Osteocyte (in vitro differentiated cells): ENCODE results near the gene PCDHA11. TPM values are rescaled to one million over a fixed set of nuclear protein-coding genes. Genes with fewer than 3 reads are reported as not detected.

Experiments used
- DNase-seq: peaks from one replicate; pipeline ENCODE4 v3.0.0; 2021; ENCODE audit warnings: mixed read lengths; ENCODE audit not compliant: unreplicated experiment; ENCODE audit errors: extremely low spot score
- H3K27ac Mint-ChIP-seq: one replicate; pipeline ENCODE4 v1.8.0; 2021; ENCODE audit warnings: mild to moderate bottlenecking, mixed read lengths; ENCODE audit not compliant: unreplicated experiment
- H3K27me3 Mint-ChIP-seq: one replicate; pipeline ENCODE4 v1.8.0; 2021; ENCODE audit warnings: mixed read lengths; ENCODE audit not compliant: unreplicated experiment
- H3K36me3 Mint-ChIP-seq: one replicate; pipeline ENCODE4 v1.8.0; 2021; ENCODE audit warnings: mixed read lengths; ENCODE audit not compliant: unreplicated experiment
- H3K4me1 Mint-ChIP-seq: one replicate; pipeline ENCODE4 v1.8.0; 2021; ENCODE audit warnings: mixed read lengths; ENCODE audit not compliant: unreplicated experiment
- H3K4me3 Mint-ChIP-seq: one replicate; pipeline ENCODE4 v1.8.0; 2021; ENCODE audit warnings: mild to moderate bottlenecking, moderate library complexity, mixed read lengths; ENCODE audit not compliant: unreplicated experiment
- H3K9me3 Mint-ChIP-seq: one replicate; pipeline ENCODE4 v1.8.0; 2021; ENCODE audit warnings: mixed read lengths; ENCODE audit not compliant: unreplicated experiment
- total RNA-seq: library from RNA; stranded (reverse); gene quantifications from 2 replicates; pipeline ENCODE4 v1.2.1, GENCODE V29; 2021
- TF ChIP-seq, protein P1 (sequence below): fragments of 200-600 bp; sonication (generic); IDR thresholded peaks from 2 replicates; pipeline ENCODE4 v1.5.0; 2021; ENCODE audit warnings: antibody characterized with exemption, mild to moderate bottlenecking, moderate library complexity

The PCDHA11 gene
- total RNA-seq, 1 donor from 2014 or later, result 7.2 TPM

DNA sequence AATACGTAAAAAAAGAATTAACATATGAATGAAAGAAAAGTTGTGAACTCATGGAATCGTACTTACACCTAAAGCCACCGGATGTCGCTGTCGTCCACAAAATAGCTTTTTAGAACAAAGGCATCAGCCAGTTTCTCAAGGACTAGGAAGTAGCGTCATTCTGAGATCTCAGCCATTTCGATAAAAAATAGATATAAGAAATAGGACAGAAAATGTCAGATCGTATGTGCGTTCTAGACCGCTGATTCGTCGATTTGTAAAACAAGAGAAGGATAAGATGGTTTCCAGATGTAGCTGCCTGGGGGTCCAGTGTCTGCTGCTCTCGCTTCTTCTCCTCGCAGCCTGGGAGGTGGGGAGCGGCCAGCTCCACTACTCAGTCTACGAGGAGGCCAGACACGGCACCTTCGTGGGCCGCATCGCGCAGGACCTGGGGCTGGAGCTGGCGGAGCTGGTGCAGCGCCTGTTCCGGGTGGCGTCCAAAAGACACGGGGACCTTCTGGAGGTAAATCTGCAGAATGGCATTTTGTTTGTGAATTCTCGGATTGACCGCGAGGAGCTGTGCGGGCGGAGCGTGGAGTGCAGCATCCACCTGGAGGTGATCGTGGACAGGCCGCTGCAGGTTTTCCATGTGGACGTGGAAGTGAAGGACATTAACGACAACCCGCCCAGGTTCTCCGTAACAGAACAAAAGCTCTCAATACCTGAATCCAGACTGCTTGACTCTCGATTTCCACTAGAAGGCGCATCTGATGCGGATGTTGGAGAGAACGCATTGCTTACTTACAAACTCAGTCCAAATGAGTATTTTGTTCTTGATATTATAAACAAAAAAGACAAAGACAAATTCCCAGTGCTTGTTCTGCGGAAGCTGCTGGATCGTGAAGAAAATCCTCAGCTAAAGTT, 12.7 kb upstream of the PCDHA11 start, which contains the start of gene PCDHA10:
Gene PCDHA10 (plus strand): TSS at position 126 of the 903 bp plus-strand sequence. CDS start 152 bp downstream, at position 278.
- Mint-ChIP-seq H3K4me3 (peak within 1 kb of the TSS; percentile 65), H3K4me1 (no peaks in the 10 kb centered on the region), H3K27me3 (no peaks in the 10 kb centered on the region), H3K36me3 (peaks cover 25% of the 10 kb centered on the region), H3K9me3 (peaks cover 23% of the 10 kb centered on the region), H3K27ac (peak within 1 kb of the TSS; percentile 54)
- no peak for DNase-seq
- TF ChIP-seq, protein P1, sequence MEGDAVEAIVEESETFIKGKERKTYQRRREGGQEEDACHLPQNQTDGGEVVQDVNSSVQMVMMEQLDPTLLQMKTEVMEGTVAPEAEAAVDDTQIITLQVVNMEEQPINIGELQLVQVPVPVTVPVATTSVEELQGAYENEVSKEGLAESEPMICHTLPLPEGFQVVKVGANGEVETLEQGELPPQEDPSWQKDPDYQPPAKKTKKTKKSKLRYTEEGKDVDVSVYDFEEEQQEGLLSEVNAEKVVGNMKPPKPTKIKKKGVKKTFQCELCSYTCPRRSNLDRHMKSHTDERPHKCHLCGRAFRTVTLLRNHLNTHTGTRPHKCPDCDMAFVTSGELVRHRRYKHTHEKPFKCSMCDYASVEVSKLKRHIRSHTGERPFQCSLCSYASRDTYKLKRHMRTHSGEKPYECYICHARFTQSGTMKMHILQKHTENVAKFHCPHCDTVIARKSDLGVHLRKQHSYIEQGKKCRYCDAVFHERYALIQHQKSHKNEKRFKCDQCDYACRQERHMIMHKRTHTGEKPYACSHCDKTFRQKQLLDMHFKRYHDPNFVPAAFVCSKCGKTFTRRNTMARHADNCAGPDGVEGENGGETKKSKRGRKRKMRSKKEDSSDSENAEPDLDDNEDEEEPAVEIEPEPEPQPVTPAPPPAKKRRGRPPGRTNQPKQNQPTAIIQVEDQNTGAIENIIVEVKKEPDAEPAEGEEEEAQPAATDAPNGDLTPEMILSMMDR, result peak; percentile 36

DNA sequence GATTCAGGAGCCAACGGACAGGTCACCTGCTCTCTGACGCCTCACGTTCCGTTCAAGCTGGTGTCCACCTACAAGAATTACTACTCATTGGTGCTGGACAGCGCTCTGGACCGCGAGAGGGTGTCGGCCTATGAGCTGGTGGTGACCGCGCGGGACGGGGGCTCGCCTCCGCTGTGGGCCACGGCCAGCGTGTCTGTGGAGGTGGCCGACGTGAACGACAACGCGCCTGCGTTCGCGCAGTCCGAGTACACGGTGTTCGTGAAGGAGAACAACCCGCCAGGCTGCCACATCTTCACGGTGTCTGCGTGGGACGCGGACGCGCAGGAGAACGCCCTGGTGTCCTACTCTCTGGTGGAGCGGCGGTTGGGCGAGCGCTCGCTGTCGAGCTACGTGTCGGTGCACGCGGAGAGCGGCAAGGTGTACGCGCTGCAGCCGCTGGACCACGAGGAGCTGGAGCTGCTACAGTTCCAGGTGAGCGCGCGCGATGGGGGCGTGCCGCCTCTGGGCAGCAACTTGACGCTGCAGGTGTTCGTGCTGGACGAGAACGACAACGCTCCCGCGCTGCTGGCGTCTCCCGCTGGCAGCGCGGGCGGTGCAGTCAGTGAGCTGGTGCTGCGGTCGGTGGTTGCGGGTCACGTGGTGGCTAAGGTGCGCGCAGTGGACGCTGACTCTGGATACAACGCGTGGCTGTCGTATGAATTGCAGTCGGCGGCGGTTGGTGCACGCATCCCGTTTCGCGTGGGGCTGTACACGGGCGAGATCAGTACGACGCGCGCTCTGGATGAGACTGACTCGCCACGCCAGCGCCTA, 11.4 kb upstream of the PCDHA11 start:
- TF ChIP-seq, protein P1, result no peak
- no peak overlapping the region for H3K4me3 Mint-ChIP-seq
- peaks cover 29% of the 10 kb centered on the region for H3K9me3 Mint-ChIP-seq
- H3K27me3 Mint-ChIP-seq, result no peaks in the 10 kb centered on the region
- peak; percentile 79 for DNase-seq
- H3K27ac Mint-ChIP-seq, result no peak overlapping the region
- H3K4me1 Mint-ChIP-seq, result no peaks in the 10 kb centered on the region
- H3K36me3 Mint-ChIP-seq, result peaks cover 31% of the 10 kb centered on the region

DNA sequence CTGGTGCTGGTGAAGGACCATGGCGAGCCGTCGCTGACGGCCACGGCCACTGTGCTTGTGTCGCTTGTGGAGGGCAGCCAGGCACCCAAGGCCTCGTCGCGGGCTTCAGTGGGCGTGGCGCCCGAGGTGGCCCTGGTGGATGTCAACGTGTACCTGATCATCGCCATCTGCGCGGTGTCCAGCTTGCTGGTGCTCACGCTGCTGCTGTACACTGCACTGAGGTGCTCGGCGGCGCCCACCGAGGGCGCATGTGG, 10.8 kb upstream of the PCDHA11 start:
- no peaks in the 10 kb centered on the region for H3K4me1 Mint-ChIP-seq
- no peak overlapping the region for H3K4me3 Mint-ChIP-seq
- peaks cover 29% of the 10 kb centered on the region for H3K9me3 Mint-ChIP-seq
- H3K27ac Mint-ChIP-seq, result no peak overlapping the region
- no peaks in the 10 kb centered on the region for H3K27me3 Mint-ChIP-seq
- peaks cover 31% of the 10 kb centered on the region for H3K36me3 Mint-ChIP-seq
- peak; percentile 85 for DNase-seq
- TF ChIP-seq, protein P1, result no peak

DNA sequence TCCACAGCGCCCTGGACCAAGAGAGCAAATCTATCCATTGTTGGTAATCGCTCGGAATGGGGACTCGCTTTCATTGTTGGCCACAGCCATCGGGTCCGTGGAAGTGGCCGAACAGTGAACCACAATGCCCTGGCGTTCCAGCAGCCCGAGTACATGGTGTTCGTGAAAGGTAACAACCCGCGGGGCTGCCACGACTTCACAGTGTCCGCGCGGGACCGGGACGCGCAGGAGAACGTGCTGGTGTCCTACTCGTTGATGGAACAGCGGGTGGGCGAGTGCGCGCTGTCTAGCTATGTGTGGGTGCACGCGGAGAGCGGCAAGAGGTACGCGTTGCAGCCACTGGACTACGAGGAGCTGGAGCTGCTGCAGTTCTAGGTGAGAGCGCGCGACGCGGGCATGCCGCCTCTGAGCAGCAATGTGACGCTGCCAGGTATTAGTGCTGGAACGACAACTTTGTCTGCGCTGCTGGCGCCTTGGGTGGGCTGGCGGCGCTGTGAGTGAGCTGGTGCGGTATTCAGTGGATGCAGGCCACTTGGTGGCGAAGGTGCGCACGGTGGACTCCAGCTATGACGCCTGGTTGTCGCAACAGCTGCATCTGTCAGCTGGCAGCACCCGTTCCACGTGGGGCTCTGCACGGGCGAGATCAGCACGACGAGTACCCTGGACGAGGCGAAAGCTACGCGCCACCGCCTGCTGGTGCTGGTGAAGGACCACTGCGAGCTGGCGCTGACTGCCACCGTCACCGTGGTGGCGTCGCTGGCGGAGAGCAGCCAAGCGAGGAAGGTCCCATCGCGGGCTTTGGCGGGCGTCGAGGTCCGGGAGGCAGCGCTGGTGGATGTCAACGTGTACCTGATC, 6.1 kb upstream of the PCDHA11 start:
- Mint-ChIP-seq H3K9me3 (peaks cover 6% of the 10 kb centered on the region), H3K4me3 (no peak overlapping the region), H3K36me3 (peaks cover 20% of the 10 kb centered on the region), H3K4me1 (no peaks in the 10 kb centered on the region), H3K27me3 (no peaks in the 10 kb centered on the region), H3K27ac (no peak overlapping the region)
- TF ChIP-seq, protein P1, result no peak
- peak; percentile 85 for DNase-seq
